ENCODE measurements around the gene ATE1. TPM values are rescaled to one million over a fixed set of nuclear protein-coding genes. Genes with fewer than 3 reads are reported as not detected.
"Not testable (repeated sequence)": the region's sequence is repeated elsewhere in the genome, so short reads cannot be mapped to it uniquely, and the experiment has no call there.

ATE1 gene
- total RNA-seq, 1 donor from 2014 or later, result 36.9 TPM

DNA sequence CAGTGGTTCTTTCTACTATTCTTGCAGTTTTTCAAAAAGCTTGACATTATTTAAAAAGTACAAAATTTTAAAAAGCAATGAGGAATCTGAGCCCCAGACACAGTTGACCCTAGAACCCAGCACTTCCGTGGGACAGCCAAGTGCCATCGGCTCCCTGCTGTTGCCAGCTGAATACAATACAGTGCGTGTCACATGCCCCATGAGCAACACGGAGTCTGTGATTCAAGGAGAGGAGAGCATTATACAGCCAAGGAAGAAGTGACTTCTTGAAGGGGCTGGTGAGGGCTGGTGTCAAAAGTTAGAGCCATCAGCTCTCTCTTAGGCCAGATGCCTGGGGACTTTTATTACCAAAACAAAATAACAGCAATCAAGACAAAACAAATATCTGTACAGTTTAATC, 206.6 kb downstream of the ATE1 start:
- DNase-seq, result no peak
- intact Hi-C loops (cut with micrococcal nuclease), result no loop called here
- no peak for ATAC-seq

DNA sequence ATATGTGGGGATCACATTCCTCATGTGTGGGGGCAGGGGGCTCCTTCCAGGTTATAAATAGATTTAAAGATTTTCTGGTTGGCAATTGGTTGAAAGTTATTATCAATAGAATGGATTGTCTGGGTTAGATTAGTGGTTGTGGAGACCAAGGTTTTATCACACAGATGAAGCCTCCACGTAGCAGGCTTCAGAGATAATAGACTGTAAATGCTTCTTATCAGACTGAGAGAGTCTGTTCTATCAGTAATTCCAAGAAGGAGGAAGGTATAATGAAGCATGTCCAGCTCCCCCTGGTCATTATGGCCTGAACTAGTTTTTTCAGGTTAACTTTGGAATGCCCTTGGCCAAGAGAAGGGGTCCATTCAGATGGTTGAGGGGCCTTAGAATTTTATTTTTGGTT, 211.9 kb downstream of the ATE1 start:
- intact Hi-C loops (cut with micrococcal nuclease), result no loop called here
- DNase-seq (no peak), ATAC-seq (no peak)

DNA sequence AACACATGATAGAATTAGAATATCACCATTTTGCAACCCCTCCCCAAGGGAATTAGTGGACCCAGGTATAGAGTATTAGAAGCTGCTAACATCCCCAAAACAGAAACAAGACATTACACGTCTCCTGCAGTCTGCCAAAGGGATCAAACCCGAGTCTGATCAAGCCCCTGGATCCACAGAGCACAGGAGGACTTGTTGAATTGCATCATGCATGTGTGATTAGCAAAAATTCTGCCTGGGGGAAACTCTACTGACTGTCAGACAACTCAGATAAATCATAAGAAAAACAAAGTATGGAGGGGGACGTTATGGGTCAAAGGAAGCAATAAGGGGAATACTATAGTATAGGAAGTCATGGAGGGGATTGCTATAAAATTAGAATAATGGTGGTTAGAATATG, 212.8 kb downstream of the ATE1 start:
- DNase-seq (no peak), ATAC-seq (no peak)
- intact Hi-C loops (cut with micrococcal nuclease), result no loop called here

DNA sequence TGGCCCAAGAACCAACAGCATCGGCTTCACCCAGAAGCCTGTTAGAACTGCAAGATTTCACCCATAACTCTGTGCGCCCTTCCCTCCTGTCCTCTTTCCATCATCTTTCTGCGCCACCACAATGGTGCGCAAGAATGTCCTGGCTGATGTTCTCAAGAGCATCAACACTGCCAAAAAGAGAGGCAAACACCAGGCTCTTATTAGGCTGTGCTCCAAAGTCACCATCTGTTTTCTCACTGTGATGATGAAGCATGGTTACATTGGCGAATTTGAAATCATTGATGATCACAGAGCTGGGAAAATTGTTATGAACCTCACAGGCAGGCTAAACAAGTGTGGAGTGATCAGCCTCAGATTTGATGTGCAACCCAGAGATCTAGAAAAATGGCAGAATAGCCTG, 214.3 kb downstream of the ATE1 start:
- ATAC-seq (no peak), DNase-seq (no peak)
- intact Hi-C loops (cut with micrococcal nuclease), result no loop called here

DNA sequence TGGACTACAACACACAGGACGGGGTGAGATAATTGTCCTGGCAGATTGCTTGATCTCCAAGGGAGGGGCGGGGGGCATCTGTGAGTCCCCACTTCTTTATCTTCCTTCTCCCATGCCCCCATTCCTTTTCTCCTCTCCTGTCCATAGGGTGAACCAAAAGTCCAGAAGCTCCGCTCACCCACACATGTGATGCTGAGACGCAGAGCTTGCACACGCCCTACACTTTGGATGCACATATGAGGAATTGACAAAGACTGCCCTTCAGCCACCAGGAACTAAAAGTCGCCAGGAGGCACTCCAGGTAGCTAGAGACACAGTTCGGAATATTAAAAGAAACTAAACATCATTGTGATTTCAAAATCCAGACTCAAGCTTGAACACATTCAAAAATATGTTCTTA, 216.9 kb downstream of the ATE1 start:
- DNase-seq (no peak), ATAC-seq (no peak)
- intact Hi-C loops (cut with micrococcal nuclease), result no loop called here

DNA sequence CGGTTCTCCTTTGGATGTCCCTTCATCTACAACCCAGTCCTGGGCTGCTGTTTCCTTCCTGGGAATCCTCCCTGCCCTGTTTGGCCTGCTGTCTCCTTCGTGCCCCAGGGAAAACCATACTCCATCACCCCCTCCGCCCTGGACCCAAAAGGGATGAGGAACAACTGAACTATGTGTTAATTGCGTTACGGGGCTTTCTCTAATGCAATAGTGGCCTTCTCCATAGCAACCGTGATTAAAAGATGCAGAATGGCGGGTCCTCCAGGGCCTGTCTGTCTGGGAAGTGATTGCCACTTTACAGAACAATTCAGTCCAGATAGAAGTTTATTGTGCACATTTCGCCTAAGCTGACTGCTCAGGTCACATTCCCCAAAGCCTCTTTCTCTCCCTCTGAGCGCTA, 217.6 kb downstream of the ATE1 start:
- DNase-seq (no peak), ATAC-seq (peak; percentile 87)
- intact Hi-C loops (cut with micrococcal nuclease), result no loop called here

DNA sequence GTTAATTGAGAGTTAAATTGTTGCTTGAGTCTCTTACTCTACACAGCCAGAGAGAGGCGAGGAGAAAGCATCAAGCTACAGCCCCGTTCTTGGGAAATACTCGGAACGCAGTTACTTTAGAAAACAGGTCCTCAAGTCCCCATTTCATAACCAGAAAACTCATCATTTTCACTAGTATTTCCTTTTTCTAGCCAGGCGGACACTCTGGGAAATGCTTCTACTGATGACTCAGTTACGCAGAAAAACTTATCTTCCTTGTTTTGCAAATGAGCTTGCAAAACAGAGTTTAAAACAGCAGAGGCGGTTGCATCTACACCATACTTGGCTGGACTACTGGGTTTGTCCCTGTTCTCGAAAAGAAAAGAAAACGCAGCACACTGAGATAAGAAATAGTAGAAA, 218.2 kb downstream of the ATE1 start:
- ATAC-seq (peak; percentile 92), DNase-seq (no peak)
- intact Hi-C loops (cut with micrococcal nuclease), result no loop called here

DNA sequence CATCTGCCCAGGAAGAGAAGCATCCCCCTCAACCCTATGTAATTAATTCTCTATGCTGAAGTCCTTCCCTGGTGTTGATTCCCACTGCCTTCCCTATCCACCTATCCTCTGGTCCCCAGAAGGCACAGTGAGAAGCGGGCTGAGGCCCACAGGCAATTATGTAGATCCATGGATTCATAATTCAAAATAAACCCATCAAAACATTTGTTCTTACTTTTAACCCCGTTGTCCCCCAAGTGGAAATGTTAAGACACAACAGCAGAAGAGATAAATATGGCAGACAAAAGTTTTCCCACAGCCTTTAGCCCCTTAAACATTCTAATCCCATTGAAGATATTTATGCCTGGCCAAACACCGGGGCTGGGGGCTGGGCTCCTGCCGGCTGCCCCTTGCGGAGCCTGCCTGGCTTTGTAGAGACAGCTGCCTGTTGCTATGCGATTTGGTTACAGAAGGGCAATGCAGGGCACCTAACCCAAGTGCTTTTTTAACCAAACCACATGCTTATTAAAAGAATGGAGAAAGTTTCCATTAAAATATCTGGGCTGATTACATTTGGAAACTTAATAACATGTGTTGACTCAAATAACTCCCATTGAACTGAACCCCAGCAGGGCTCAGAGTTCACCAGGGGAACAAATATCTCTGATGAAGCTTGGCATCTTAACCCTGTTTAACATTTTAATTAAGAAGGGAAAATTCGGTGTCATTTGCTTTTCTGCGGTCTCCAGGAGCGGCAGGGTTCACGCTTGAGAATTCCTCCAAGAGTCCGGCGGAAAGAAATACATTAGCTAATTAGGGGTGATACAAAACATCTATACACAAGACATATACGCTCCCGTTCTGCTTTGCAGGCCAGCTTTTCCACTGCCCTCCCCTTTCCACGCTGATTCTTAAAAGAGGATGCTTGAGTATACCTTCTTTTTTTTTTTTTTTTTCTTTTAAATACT, 218.8 kb downstream of the ATE1 start:
- ATAC-seq, result no peak

DNA sequence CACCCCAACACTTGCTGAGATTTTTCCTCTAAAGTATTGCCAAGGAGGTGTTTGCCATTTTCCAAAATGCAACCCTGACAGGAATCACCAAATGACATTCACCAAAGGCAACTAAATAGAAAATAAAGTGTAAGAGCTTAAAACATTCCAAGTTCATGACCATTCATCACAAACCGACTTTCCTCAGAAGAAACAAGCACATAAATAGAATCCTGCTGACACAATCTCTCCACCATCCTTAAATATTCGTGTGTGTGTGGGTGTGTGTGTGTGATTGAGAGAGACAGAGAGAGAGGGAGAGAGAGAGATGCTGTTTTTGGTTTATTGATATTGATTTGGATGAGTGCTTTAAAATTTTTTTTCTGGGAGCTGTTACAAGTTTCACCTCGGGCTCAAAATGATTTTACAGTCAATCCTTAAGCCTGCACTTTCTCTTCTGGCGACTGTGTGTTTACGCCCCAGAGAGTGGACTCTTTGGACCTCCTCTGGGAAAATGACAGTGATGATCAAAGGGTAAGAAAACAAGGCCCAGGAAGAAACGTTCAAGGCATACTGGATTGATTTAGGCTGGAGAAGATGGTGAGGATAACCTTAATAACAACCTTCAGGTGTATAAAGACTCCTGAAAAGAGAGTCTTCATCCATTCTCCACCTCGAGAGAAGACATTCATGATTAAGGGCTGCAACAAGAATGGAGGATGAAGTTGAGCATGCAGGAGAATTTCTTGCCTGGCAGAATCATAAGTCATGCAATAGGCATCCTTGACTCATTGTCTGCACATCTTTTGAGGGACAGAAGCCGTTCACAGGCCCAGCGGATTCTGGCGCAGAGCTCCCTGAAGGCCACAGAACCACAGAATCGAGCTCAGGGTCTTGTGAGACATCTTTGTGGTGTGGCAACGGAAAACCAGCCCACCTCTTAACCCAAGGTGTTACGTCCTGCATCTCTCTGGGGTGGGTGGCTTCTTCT, 225.2 kb downstream of the ATE1 start:
- ATAC-seq (no peak), DNase-seq (no peak)
- intact Hi-C loops (cut with micrococcal nuclease), result no loop called here

More for the DNA sequence above, 218.8 kb downstream of the ATE1 start:
- intact Hi-C loops (cut with micrococcal nuclease), result no loop called here
- DNase-seq, result no peak

DNA sequence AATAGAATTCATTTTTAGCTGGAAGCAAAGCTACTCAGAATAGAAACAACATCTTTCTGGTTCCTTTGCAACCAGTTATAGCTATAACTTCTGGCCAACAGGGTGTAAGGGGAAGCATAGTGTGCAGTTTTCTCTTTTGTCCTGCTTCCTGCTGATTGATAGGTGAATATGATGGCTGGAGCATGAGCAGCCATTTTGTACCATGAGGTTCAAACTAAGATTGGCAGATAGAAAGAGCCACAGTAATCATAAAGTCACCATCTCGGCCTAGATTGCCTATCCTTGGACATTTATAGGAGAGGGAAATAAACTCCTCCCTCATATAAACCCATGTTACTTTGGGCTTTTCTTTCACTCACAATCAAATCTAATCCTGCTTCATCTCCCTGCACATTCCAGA, 227.4 kb downstream of the ATE1 start:
- DNase-seq (no peak), ATAC-seq (no peak)
- intact Hi-C loops (cut with micrococcal nuclease), result no loop called here

DNA sequence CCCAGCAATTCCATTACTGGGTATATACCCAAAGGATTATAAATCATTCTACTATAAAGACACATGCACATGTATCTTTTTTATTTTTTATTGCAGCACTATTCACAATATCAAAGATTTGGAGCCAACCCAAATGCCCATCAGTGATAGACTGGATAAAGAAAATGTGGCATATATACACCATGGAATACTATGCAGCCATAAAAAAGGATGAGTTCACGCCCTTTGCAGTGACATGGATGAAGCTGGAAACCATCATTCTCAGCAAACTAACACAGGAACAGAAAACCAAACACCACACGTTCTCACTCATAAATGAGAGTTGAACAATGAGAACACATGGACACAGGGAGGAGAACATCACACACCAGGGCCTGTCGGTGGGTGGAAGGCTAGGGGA, 228.1 kb downstream of the ATE1 start:
- DNase-seq; ATAC-seq; intact Hi-C loops (cut with micrococcal nuclease): not testable (repeated sequence)

DNA sequence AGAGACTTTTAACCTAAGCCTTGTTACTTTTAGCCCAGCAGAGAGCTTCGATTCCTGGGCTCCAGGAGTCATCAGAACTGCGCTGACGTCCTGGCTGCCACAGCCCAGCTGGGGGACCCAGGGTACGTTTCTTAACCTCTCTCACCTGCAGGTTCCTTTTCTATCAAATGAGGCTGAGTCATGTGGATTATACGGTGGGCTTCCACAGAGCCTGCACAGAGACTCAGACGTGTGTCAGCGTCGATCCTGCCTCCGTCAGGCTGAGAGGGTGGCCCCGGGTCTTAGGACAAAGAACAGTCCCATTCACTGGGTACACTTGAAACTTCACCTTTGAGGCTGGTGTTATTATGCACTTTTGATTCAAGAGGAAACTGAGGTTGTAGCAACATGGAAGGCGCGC, 228.9 kb downstream of the ATE1 start:
- intact Hi-C loops (cut with micrococcal nuclease), result no loop called here
- DNase-seq (no peak), ATAC-seq (no peak)

DNA sequence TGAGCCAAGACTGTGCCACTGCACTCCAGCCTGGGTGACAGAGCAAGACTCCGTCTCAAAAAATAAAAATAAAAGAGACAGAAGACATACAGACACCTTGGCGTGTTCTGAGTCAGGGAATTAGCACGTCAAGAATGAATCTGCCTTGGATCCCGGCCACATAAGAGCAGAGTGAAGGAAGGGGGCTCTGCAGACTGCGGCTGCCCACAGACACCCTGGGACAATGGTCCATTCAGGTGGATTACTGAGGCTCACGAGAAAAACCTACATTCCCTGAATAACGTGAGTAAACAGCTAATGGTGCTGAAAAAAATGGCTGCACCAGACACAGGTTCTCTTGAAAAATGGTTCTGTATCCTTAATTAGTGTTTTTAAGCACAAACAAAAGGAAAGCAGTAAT, 229.5 kb downstream of the ATE1 start:
- DNase-seq (no peak), ATAC-seq (no peak)
- intact Hi-C loops (cut with micrococcal nuclease), result no loop called here

DNA sequence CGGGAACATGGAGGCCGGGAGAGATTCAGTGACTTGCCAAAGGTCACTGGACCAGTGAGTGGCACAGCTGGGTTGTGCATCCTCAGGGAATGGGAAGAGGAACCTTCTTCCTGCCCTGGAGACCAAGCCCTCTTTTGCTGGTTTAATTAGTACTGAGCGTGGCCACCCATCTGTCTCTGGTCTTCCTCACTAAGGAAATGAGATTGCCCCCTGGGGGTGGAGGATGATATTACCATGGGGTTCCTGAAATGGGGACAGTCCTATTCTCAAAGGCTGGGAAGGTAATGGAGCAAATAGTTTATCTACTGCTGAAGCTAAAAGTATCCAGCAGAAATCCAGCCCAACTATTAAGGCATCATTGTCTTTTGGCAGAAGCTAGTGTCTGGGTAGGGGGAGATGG, 231.0 kb downstream of the ATE1 start:
- intact Hi-C loops (cut with micrococcal nuclease), result no loop called here
- ATAC-seq (no peak), DNase-seq (no peak)

DNA sequence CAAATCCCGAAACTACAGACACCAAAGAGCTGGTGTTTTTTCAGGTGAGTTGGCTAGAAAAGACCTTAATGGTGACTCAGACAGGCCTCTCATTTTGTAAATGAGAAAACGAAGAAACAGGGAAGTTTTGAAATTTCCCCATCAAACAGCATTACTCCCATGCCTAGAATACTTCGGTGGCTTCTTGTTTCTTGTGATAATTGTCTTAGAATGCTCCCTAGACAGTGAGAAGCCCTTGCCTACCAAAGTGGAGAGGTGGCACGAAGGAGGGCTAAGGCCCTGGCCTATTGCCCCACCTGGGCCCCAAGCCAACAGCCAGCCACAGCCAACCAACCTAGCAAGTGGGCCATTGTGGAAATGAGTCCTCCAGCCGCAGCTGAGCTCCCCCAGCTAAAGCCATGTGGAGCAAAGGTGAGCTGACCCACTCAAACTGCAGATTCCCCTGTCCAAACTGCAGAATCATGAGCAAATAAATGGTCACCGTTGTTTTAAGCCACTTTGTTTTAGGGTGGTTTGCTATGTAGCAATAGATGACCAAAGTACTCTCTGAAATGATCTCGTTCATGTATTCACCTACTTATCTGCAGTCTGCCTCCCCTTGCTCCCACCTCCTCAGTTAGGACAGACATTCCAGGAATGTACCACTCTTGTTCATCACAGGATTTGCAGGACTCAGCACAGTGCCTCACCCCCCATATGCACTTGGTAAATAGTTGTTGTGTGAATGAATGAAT, 231.9 kb downstream of the ATE1 start:
- no peak for ATAC-seq
- intact Hi-C loops (cut with micrococcal nuclease), result no loop called here
- no peak for DNase-seq

DNA sequence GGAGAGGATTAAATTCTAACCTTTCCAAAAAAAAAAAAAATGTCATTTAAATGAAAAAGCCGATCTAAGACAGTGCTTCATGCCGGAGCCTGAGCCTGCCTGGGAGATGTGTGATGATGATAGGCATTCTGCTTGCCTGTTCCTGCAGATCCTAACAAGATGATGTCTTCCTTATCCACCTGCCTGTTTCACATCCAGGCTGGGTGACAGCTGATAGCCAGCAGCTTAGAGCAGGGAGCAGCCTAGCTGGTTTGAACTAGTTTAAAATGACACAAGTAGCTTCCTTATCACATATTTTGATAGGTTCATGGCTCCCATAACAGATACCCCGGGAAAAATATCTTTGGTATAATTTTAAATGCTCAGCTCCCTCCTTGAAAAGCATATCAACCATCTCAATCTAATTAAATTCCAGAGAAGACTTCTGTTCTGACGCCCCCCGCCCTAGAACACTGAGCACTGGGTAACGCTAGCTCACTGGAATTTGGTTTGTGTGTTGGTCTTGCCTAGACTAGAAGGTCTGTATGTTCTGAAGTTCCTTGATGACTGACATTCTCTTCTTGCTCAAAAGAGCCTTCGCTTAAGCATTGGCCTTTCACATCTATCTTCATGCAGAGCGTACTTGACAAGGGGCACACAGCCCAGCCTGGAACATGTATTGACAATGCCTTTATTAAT, 232.7 kb downstream of the ATE1 start:
- DNase-seq (no peak), ATAC-seq (no peak)
- intact Hi-C loops (cut with micrococcal nuclease), result no loop called here

DNA sequence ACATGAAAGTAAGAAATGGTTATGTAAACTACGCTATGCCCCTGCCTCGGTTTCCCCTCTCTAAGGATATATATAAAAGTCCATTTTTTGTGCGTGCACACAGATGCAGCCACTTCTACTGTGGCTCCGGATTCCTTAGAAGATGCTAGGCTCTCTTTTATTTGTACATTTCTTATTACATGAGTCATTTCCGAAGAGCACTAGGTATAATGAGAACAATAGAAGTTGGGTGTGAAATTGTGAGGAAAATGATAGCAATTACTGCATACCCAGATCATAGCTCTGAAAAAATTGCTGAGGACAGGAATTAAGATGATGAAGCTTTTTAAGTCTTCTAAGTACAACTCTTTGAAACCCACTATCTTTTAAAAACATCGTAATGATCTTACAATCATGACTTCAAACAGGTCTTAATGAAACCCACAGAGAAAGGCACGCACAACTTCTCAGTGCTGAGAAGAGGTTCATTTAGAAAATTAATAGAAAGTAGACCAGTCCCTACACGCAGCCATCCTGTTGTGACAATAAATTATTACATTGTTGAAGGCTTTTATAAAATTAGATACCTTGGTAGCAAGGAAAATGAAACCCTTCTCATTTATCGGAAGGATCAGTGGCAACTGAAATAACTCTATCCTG, 233.4 kb downstream of the ATE1 start:
- DNase-seq, result no peak
- intact Hi-C loops (cut with micrococcal nuclease), result no loop called here
- ATAC-seq, result no peak

DNA sequence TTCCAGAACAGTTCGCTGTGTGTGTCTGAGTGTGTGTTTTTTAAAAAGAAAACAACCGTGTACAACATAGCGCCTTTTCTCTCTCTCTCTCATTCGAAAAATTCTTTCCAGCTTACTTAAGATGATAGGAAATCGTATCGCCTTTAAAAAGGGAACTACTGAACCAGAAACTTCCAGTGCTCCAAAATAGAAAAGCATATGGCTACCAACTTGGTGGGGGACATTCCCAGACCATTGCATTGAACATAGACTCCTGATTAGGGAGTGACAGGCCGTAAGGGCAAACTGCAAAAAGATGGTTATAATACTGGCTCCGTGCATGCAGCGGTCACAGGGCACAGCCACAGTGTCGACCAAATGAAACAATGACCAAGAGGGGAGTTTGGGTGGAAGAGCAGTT, 235.2 kb downstream of the ATE1 start:
- ATAC-seq (no peak), DNase-seq (no peak)
- intact Hi-C loops (cut with micrococcal nuclease), result no loop called here

DNA sequence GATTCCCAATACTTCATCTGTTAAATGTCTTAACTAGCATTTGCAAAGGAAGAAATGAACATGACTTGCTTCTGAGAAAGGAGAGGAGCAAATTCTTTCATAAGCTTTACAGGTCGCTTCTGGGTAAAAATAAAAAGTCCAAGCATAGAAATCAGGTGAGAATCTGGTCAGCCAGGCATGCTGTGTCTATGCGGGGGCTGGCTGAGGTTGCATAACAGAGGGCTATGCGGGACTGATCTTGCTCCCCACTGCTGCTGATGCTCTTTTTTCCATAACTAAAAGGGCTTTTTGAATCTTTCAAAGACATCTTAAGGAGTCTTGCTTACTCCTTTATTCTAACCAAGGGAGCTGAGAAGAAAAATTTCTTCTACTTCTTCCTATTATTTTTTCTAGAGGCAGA, 236.9 kb downstream of the ATE1 start:
- intact Hi-C loops (cut with micrococcal nuclease), result no loop called here
- no peak for DNase-seq
- no peak for ATAC-seq

Measured in left ventricle myocardium superior (tissue), 1 donor.